Lung (tissue), 12 donors: ENCODE measurements around the gene SLC29A3. TPM values are rescaled to one million over a fixed set of nuclear protein-coding genes. Genes with fewer than 3 reads are reported as not detected.

ENCODE experiments used
- ATAC-seq: fragments of 200-7000 bp; cut with Tn5 transposase; one replicate; pipeline ENCODE4 v1.9.1; 2020; ENCODE audit warnings: moderate number of reproducible peaks; ENCODE audit not compliant: insufficient read depth, low FRiP score
- DNase-seq, 3 donors: peaks; one replicate each; pipeline ENCODE4 v3.0.0-alpha.2; 2013 to 2017
- H3K27ac ChIP-seq, 2 donors: one replicate each; pipeline ENCODE4 v1.5.1; 2013; ENCODE audit warnings: mild to moderate bottlenecking in 2 of 2, moderate library complexity in 2 of 2, control low read depth in 1 of 2, inconsistent platforms in 1 of 2, low read depth in 1 of 2, low read length in 1 of 2
- H3K27me3 ChIP-seq, 3 donors: one replicate each; pipeline ENCODE4 v1.5.1; 2013; ENCODE audit warnings: low read length in 2 of 3; ENCODE audit not compliant: control insufficient read depth in 3 of 3, insufficient read depth in 3 of 3
- H3K36me3 ChIP-seq, 4 donors: one replicate each; pipeline ENCODE4 v1.5.1; 2013; ENCODE audit warnings: low read length in 4 of 4, mild to moderate bottlenecking in 1 of 4, moderate library complexity in 1 of 4; ENCODE audit not compliant: control insufficient read depth in 4 of 4, insufficient read depth in 4 of 4
- H3K4me1 ChIP-seq, 5 donors: one replicate each; pipeline ENCODE4 v1.5.1; 2013; ENCODE audit warnings: low read length in 5 of 5, mild to moderate bottlenecking in 2 of 5, moderate library complexity in 1 of 5; ENCODE audit not compliant: control insufficient read depth in 5 of 5, insufficient read depth in 5 of 5
- H3K4me3 ChIP-seq: one replicate; pipeline ENCODE4 v1.5.1; 2013; ENCODE audit warnings: mild to moderate bottlenecking, control low read depth, moderate library complexity
- H3K9ac ChIP-seq, 2 donors: one replicate each; pipeline ENCODE4 v1.5.1; 2013; ENCODE audit warnings: low read length in 2 of 2, control low read depth in 1 of 2; ENCODE audit not compliant: insufficient read depth in 1 of 2
- H3K9me3 ChIP-seq, 4 donors: one replicate each; pipeline ENCODE4 v1.5.1; 2013; ENCODE audit warnings: low read length in 3 of 4, mild to moderate bottlenecking in 1 of 4, moderate library complexity in 1 of 4; ENCODE audit not compliant: control insufficient read depth in 4 of 4, insufficient read depth in 3 of 4
- WGBS, 2 donors: extraction: QIAGEN DNeasy Blood & Tissue Kit; methylation state at CpG; one replicate each; pipeline ENCODE4 v1.1.7; 2013; 5-methylcytosine and 5-hydroxymethylcytosine counted together
- polyA plus RNA-seq, 2 donors: library from polyadenylated mRNA; stranded (reverse); fragments of 200-250 nt; gene quantifications; one replicate each; pipeline ENCODE4 v1.2.1, GENCODE V29; 2013
- total RNA-seq, 2 donors: library from RNA; depleted of rRNA in 1 of 2; stranded (reverse); fragments of >200 nt in 1 of 2; gene quantifications; one replicate each; pipeline ENCODE4 v1.2.1, GENCODE V29; 2014 to 2021
- TF ChIP-seq, protein P1 (sequence below): IDR thresholded peaks from 2 replicates; pipeline ENCODE4 v1.5.1; 2012; ENCODE audit warnings: mild to moderate bottlenecking; ENCODE audit errors: control extremely low read depth, extremely low read depth
- donor health status: control.
- donor health status: control.
- donor health status: Bipolar disorder and iron deficiency.
- donor health status: healthy.
- donor health status: DM: yes; HTN: yes; CAD: no.

SLC29A3 gene
- total and polyA plus RNA-seq, 4 donors: 4.9 to 9.6 (median 5.4) TPM

DNA sequence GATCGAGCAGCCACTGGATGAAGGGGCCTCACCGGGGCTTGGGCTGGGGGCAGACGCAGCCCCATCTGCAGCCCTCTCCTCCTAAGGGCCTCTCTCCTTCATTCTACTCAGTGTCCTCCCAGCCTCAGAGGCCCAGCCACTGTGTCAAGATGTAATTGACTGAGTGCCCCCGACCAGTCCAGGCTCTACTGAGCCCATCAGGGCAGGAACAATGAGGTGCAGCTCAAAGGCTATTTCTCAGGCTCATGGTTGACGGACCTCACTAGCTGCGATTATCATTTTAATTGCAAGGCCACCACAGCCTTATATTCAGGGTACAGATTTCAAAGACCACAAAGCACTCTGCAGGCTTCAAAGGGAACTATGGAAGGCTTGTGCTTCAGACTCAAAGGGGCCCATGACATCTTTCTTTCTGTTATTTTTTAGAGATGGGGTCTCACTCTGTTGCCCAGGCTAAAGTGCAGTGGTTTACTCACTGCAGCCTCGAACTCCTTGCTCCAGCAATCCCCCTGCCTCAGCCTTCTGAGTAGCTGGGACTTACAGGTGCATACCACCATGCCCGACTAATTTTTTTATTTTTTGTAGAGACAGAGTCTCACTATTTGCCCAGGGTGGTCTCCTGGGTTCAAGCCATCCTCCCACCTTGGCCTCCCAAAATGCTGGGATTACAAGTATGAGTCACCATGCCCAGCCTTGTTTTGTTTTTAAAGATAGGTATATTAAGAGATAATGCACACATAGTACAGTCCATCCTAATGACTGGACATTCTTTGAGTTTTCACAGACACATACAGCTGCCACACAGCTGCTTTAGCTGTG is 23.7 kb downstream of the SLC29A3 start:
- Histone ChIP-seq H3K9me3 (no peaks in the 10 kb centered on the region), H3K27me3 (no peaks in the 10 kb centered on the region), H3K27ac (no peak overlapping the region), H3K36me3 (peaks cover 0 to 6% (median 0%) of the 10 kb centered on the region in 4 donors), H3K4me3 (no peak overlapping the region), H3K9ac (no peak overlapping the region), H3K4me1 (peaks cover 0 to 33% (median 15%) of the 10 kb centered on the region in 5 donors)
- DNase-seq (no peak), ATAC-seq (no peak)
- WGBS, 2 donors: 93 to 94% methylated on average over 8 of the region's 8 CpGs
- TF ChIP-seq, protein P1, sequence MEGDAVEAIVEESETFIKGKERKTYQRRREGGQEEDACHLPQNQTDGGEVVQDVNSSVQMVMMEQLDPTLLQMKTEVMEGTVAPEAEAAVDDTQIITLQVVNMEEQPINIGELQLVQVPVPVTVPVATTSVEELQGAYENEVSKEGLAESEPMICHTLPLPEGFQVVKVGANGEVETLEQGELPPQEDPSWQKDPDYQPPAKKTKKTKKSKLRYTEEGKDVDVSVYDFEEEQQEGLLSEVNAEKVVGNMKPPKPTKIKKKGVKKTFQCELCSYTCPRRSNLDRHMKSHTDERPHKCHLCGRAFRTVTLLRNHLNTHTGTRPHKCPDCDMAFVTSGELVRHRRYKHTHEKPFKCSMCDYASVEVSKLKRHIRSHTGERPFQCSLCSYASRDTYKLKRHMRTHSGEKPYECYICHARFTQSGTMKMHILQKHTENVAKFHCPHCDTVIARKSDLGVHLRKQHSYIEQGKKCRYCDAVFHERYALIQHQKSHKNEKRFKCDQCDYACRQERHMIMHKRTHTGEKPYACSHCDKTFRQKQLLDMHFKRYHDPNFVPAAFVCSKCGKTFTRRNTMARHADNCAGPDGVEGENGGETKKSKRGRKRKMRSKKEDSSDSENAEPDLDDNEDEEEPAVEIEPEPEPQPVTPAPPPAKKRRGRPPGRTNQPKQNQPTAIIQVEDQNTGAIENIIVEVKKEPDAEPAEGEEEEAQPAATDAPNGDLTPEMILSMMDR: no peak

DNA sequence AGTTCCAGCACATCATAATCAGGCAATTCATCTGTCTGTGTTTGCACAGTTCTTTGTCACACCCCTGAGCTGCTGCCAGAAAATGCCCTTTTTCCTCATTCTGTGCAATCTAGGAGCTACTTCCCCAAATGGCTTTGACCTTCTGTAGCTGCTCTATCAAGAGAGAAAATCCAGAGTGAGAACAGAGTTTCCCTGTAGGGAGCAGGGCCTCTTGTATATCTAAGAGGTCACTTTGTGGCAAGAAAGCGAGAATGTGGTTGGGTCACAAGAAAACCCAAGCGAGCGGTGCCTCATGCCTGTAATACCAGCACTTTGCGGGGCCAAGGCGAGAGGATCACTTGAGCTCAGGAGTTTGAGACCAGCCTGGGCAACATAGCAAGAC is 24.3 kb downstream of the SLC29A3 start:
- H3K4me1 ChIP-seq: peaks cover 0 to 36% (median 15%) of the 10 kb centered on the region in 5 donors
- ATAC-seq (no peak), DNase-seq (peak; percentile 83 to 92 (median 91))
- 55 to 74% methylated on average over 5 of the region's 5 CpGs for WGBS, 2 donors
- H3K27ac ChIP-seq: no peak overlapping the region
- H3K9me3 ChIP-seq: no peaks in the 10 kb centered on the region
- H3K9ac ChIP-seq: no peak overlapping the region
- H3K27me3 ChIP-seq: no peaks in the 10 kb centered on the region
- peaks cover 0 to 4% (median 0%) of the 10 kb centered on the region in 4 donors for H3K36me3 ChIP-seq
- TF ChIP-seq, protein P1: no peak
- no peak overlapping the region for H3K4me3 ChIP-seq

DNA sequence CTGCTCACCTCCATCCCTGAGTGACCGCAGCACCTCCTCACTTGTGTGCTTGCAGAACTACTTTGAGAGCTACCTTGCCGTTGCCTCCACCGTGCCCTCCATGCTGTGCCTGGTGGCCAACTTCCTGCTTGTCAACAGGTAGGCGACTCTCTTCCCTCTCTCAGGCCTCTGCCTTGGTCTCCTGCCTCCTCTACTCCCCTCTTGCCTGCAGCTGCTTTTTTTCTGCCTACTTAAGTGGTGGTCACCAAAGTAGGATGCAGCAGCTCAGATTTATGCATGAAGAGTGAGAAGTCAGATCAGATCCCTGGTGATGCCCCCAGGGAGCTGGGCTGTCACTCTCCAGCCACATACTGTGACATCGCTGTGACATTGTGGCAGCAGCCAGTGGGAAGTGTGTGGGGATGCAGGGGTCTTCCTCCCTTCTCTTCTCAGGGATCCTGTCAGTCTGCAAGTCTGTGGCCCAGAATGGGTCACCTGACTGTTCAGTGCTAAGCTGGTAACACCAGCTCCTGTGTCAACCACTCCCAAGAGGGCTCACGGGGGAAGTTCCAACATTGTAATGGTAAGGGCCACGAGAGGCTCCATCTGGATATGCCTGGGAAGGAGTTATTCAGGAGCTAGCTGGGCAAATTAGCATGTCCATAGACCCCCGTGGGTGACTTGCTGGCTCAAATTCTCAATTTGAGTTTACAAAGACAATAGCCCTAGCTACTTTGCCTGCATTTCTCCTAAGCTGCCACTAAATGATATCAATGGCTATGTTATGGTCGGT is 25.3 kb downstream of the SLC29A3 start:
- WGBS, 2 donors: 86 to 90% methylated on average over 9 of the region's 9 CpGs
- Histone ChIP-seq H3K27ac (peak overlapping the region in 1 of 2 donors; percentile 17), H3K27me3 (no peaks in the 10 kb centered on the region), H3K9me3 (no peaks in the 10 kb centered on the region), H3K4me1 (peaks cover 0 to 36% (median 15%) of the 10 kb centered on the region in 5 donors), H3K36me3 (peaks cover 0 to 3% (median under 1%) of the 10 kb centered on the region in 4 donors), H3K9ac (no peak overlapping the region), H3K4me3 (no peak overlapping the region)
- ATAC-seq: no peak
- no peak for DNase-seq
- TF ChIP-seq, protein P1: no peak
